ENCODE results near the gene GPC1.

- no peak for TF ChIP-seq CTCF (conservative IDR thresholded peaks at IDR 0.05; ENCODE audit: low read depth, low read length)
- no peak for TF ChIP-seq SMC3 (IDR thresholded peaks at IDR 0.05; ENCODE audit: low read depth, low read length)
- TF ChIP-seq USF2 (IDR thresholded peaks at IDR 0.05; ENCODE audit: low read depth, low read length): no peak
- TF ChIP-seq MAZ (IDR thresholded peaks at IDR 0.05; ENCODE audit: borderline replicate concordance, low read depth, low read length): no peak
- TF ChIP-seq BHLHE40 (IDR thresholded peaks at IDR 0.05; ENCODE audit: low read depth, low read length): no peak
- no peak for TF ChIP-seq RCOR1 (IDR thresholded peaks at IDR 0.05; ENCODE audit: insufficient replicate concordance, low read length)
These were observed 36.7 kb upstream of the GPC1 start for GRCh38 chr2:240398661-240399267.
